GM19043 (cell line): ENCODE results near the gene PSMD11.

ENCODE experiments used
- ATAC-seq: cut with Tn5 transposase; IDR thresholded peaks from one replicate; pipeline ENCODE4 v1.9.1; 2021; ENCODE audit warnings: low read depth; ENCODE audit not compliant: unreplicated experiment

The PSMD11 gene

GRCh38 chr17:32463304-32463703 lies 19.0 kb downstream of the PSMD11 start:
- no peak for ATAC-seq

GRCh38 chr17:32464374-32464773 lies 20.1 kb downstream of the PSMD11 start:
- ATAC-seq: no peak

- no peak for ATAC-seq
Observed at GRCh38 chr17:32467949-32468348, 23.6 kb downstream of the PSMD11 start.

- no peak for ATAC-seq
Observed at GRCh38 chr17:32470405-32471167, 26.3 kb downstream of the PSMD11 start.

GRCh38 chr17:32471652-32472051 lies 27.3 kb downstream of the PSMD11 start:
- ATAC-seq: no peak

GRCh38 chr17:32475258-32475657 lies 30.9 kb downstream of the PSMD11 start:
- no peak for ATAC-seq

GRCh38 chr17:32477220-32477619 lies 32.9 kb downstream of the PSMD11 start:
- no peak for ATAC-seq

- no peak for ATAC-seq
Observed at GRCh38 chr17:32479074-32479617, 34.8 kb downstream of the PSMD11 start.

GRCh38 chr17:32481193-32481592 lies 36.9 kb downstream of the PSMD11 start:
- ATAC-seq: no peak

- ATAC-seq: no peak
Observed at GRCh38 chr17:32482568-32483320, 38.4 kb downstream of the PSMD11 start.

GRCh38 chr17:32483451-32484019 lies 39.2 kb downstream of the PSMD11 start:
- ATAC-seq: no peak

GRCh38 chr17:32484041-32484461 lies 39.7 kb downstream of the PSMD11 start:
- no peak for ATAC-seq

GRCh38 chr17:32484628-32485027 lies 40.3 kb downstream of the PSMD11 start:
- ATAC-seq: no peak

GRCh38 chr17:32485261-32486110 lies 41.2 kb downstream of the PSMD11 start:
- ATAC-seq: no peak

GRCh38 chr17:32486111-32486700 lies 41.9 kb downstream of the PSMD11 start:
- no peak for ATAC-seq

GRCh38 chr17:32486701-32487472 lies 42.6 kb downstream of the PSMD11 start, which contains the start of gene CDK5R1:
Gene CDK5R1, plus strand, starts transcription at chr17:32486993. Its CDS starts 628 bp downstream, at chr17:32487621.
- no peak for ATAC-seq

- ATAC-seq: no peak
Observed at GRCh38 chr17:32487473-32488176, 43.3 kb downstream of the PSMD11 start.

- no peak for ATAC-seq
Observed at GRCh38 chr17:32488177-32488542, 43.9 kb downstream of the PSMD11 start.
